Esophagus muscularis mucosa (tissue), 4 donors: Measurements from ENCODE around the gene RRAD.

ENCODE experiments used
- EP300 ChIP-seq: sonication (generic); formaldehyde crosslinking; IDR thresholded peaks from one replicate; pipeline ENCODE4 v1.6.1; 2017; ENCODE audit warnings: antibody characterized with exemption
- POLR2A ChIP-seq: fragments of 450-650 bp; IDR thresholded peaks from one replicate; pipeline ENCODE4 v1.6.1; 2017; ENCODE audit warnings: antibody characterized with exemption, moderate library complexity, mild to moderate bottlenecking, low read depth
- TF ChIP-seq, protein P1 (sequence below), 3 experiments: fragments of 200-600 bp in 2 of 3; fragments of 450-650 bp in 1 of 3; sonication (generic) in 2 of 3; IDR thresholded peaks; one replicate each; pipeline ENCODE4 v1.5.1; 2017 to 2019; ENCODE audit warnings: antibody characterized with exemption in 3 of 3, mild to moderate bottlenecking in 2 of 3, moderate library complexity in 1 of 3

DNA sequence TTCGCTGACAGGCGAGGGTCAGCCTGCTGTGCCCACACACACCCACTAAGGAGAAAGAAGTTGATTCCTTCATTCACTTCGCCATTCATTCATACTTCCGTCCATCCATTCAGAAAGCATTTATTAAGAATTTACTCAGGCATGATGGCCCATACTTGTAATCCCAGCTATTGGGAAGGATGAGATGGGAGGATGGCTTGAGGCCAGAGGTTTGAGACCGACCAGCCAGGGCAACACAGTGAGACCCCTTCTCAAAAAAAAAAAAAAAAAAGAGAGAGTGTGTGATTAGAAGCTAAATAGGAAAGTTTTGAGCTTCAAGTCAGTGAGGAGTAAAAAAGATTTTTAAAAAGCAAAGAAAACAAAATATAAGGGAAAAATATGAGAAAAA lies 18.7 kb upstream of the RRAD start:
- TF ChIP-seq POLR2A (no peak), EP300 (no peak)
- TF ChIP-seq, protein P1, sequence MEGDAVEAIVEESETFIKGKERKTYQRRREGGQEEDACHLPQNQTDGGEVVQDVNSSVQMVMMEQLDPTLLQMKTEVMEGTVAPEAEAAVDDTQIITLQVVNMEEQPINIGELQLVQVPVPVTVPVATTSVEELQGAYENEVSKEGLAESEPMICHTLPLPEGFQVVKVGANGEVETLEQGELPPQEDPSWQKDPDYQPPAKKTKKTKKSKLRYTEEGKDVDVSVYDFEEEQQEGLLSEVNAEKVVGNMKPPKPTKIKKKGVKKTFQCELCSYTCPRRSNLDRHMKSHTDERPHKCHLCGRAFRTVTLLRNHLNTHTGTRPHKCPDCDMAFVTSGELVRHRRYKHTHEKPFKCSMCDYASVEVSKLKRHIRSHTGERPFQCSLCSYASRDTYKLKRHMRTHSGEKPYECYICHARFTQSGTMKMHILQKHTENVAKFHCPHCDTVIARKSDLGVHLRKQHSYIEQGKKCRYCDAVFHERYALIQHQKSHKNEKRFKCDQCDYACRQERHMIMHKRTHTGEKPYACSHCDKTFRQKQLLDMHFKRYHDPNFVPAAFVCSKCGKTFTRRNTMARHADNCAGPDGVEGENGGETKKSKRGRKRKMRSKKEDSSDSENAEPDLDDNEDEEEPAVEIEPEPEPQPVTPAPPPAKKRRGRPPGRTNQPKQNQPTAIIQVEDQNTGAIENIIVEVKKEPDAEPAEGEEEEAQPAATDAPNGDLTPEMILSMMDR (IDR thresholded peaks at IDR 0.05) = no peak
